GM19395 (cell line): ENCODE measurements around the gene OSBPL1A.
A peak's percentile ranks its signal among the peaks of the same experiment; 100 is the strongest.

ENCODE experiments used
- ATAC-seq: cut with Tn5 transposase; IDR thresholded peaks from one replicate; pipeline ENCODE4 v1.9.1; 2021; ENCODE audit warnings: mild to moderate bottlenecking, moderate library complexity; ENCODE audit not compliant: unreplicated experiment

Gene OSBPL1A

GRCh38 chr18:24397694-24398368, at the start of gene OSBPL1A:
TSS of gene OSBPL1A (minus strand) at chr18:24397824. CDS start at chr18:24377533, 20,291 bp downstream.
- ATAC-seq = no peak

GRCh38 chr18:24446953-24447538, 49.4 kb upstream of the OSBPL1A start:
- no peak for ATAC-seq

DNA sequence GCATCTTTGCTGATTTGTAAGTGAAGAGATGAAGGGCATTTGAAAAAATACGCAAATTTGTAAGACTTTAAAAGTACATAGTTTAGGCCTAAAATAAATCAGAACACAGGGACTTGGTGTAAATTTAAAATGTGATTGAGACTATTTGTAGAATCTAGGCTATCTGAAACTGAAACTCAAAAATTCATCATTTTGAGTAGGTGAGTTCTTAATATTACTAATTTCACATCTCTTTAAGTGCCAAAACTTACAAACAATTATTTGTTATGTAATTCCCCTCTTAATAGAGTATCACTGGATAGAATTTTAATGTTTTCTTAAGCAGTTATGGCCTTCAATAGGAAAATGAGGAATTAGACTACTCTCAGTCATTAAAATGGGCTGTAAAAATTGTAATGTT, 48.8 kb upstream of the OSBPL1A start:
- ATAC-seq = peak; percentile 72

DNA sequence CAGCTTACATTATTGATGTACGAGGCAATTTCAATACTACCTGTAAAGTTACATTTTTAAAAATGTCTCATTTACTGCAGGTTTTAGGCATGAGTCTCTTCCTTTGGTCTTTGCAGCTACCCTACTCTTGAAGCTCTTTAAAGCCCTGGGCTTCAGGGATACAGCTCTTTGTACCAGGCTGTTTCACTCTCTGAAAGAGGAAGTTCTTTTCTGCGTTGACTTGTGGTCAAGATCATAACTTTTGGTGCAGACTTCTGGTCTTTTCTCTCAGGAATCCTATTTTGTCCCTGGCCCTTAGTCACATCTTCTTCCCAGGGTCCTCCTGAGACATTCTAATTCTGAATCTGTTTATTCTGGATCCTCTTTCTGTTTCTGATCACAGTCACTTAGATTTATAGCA, 46.2 kb upstream of the OSBPL1A start:
- ATAC-seq = peak; percentile 75

GRCh38 chr18:24436939-24437338, 39.3 kb upstream of the OSBPL1A start:
- ATAC-seq = no peak

GRCh38 chr18:24432618-24433017, 35.0 kb upstream of the OSBPL1A start:
- ATAC-seq = no peak

- ATAC-seq = no peak
Measured at GRCh38 chr18:24429188-24429587, 31.6 kb upstream of the OSBPL1A start.

- ATAC-seq = no peak
Measured at GRCh38 chr18:24428709-24429108, 31.1 kb upstream of the OSBPL1A start.

- ATAC-seq = no peak
Measured at GRCh38 chr18:24427484-24427883, 29.9 kb upstream of the OSBPL1A start.

- peak; percentile 92 for ATAC-seq
Measured at GRCh38 chr18:24426398-24427294, 29.0 kb upstream of the OSBPL1A start, which contains the start of gene IMPACT. TSS of gene IMPACT (plus strand) at chr18:24426670. CDS start at chr18:24426757, 87 bp downstream.

GRCh38 chr18:24426073-24426397, 28.4 kb upstream of the OSBPL1A start:
- no peak for ATAC-seq

GRCh38 chr18:24421831-24422230, 24.2 kb upstream of the OSBPL1A start:
- no peak for ATAC-seq

- no peak for ATAC-seq
Measured at GRCh38 chr18:24420551-24420950, 22.9 kb upstream of the OSBPL1A start.

DNA sequence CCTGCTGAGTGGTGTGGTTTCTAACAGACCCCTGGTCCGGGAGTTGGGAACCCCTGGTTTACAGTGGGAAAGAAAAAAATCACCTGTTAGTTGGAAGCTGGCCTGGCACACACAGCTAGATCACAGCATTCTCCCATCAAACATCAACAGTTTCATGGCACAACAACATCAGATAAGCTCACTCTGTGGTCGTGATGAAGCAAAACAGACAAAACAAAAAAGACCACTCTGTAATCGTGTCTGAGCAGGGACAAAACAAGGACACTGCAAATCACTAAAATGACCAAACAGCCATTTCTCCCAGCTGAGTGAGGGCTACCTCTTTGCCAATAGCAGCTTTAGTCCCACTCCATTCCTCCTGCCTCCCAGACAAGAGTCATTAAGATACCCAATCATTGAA, 19.9 kb upstream of the OSBPL1A start:
- ATAC-seq = no peak

DNA sequence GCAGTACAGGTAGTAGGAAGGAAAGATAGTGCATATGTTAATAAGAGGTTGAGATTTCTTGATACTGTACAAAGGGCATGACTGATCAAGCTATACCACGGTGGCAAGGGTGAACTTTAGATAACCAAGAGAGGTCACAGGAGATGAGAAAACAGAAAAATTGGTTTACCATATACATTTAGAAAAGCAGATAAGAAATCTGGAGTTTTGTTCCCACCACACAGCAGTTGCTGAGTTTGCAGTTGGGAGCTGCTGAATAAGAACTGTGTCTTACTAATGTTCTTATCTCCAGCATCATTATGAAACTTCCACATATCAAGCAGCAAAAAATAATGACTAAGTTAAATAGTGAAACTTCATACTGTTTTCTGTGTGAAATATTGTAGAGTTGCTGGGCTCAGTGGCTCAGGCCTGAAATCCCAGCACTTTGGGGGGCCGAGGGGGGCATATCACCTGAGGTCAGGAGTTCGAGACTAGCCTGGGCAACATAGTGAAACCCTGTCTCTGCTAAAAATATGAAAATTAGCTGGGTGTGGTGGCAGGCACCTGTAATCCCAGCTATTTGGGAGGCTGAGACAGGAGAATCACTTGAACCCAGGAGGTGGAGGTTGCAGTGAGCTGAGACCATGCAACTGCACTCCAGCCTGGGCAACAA, 16.9 kb upstream of the OSBPL1A start:
- ATAC-seq = peak; percentile 69

- ATAC-seq = no peak
Measured at GRCh38 chr18:24413148-24413547, 15.5 kb upstream of the OSBPL1A start.

DNA sequence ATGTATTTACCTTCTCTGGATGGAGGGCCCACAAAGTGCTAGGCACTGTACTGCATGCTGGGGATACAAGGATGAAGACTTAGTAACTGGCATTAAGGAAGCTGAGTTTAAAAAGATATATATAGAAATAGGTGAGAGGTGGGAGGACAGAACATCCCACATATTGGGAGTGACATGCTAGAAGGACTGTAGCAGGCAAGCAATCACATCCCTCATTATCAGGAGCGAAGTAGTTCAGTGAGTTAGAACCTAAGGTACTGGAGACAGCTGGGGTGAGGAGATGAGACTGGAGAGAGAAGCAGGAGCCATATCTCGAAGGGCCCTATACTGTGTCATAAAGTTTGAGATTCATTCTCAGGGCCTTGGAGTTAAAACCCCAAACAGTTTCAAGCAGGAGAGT, 10.9 kb upstream of the OSBPL1A start:
- no peak for ATAC-seq

DNA sequence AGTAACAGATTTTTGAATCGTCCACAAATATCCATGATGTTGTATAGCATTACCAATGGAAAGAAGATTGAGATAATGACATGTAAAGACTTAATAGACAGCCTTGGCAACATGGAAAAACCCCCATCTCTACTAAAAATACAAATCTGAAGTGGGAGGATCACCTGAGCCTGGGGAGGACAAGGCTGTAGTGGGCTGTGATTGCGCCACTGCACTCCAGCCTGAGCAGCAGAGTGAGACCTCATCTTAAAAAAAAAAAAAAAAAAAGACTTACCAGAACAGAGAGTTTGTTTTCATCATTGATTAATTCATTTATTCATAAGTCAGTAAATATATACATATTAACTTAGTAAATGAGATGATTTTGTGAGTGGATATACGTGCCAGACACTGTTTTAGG, 7.0 kb upstream of the OSBPL1A start:
- no peak for ATAC-seq

DNA sequence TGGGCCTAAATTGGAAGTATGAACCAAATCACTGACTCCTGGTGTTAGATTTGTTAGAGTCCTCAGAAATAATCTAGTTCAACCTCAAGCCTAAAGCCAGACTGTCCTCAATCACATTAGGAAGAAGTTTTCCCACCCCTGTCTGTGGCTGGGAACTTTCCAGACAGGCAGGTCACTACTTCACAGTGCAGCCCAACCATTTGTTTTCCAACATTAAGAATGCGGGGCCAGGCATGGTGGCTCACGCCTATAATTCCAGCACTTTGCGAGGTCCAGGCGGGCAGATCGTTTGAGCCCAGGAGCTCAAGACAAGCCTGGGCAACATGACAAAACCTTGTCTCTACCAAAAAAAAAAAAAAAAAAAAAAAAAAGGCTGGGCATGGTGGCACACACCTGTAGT, 5.5 kb upstream of the OSBPL1A start:
- no peak for ATAC-seq

GRCh38 chr18:24402209-24402785, 4.7 kb upstream of the OSBPL1A start:
- no peak for ATAC-seq

GRCh38 chr18:24400587-24400986, 3.0 kb upstream of the OSBPL1A start:
- no peak for ATAC-seq
